Measurements from ENCODE around the gene C1orf50.
"Not testable (repeated sequence)": the region's sequence is repeated elsewhere in the genome, so short reads cannot be mapped to it uniquely, and the experiment has no call there.

C1orf50 gene

GRCh38 chr1:42801832-42802473 is 34.9 kb downstream of the C1orf50 start:
- DNase-seq (ENCODE audit: low read depth) = no peak
- TF ChIP-seq CTCF (conservative IDR thresholded peaks at IDR 0.05; ENCODE audit: low read depth, low read length) = no peak
- H3K4me3 ChIP-seq (ENCODE audit: low read length) = no peak overlapping the region

- no peak overlapping the region for H3K4me3 ChIP-seq (ENCODE audit: low read length)
- TF ChIP-seq CTCF (conservative IDR thresholded peaks at IDR 0.05; ENCODE audit: low read depth, low read length) = no peak
- DNase-seq (ENCODE audit: low read depth) = no peak
Measured at GRCh38 chr1:42806171-42806570, 39.1 kb downstream of the C1orf50 start.

- DNase-seq (ENCODE audit: low read depth) = no peak
- TF ChIP-seq CTCF (conservative IDR thresholded peaks at IDR 0.05; ENCODE audit: low read depth, low read length) = no peak
- H3K4me3 ChIP-seq (ENCODE audit: low read length) = no peak overlapping the region
Measured at GRCh38 chr1:42806593-42806992, 39.5 kb downstream of the C1orf50 start.

GRCh38 chr1:42807056-42807668 is 40.1 kb downstream of the C1orf50 start:
- no peak for DNase-seq (ENCODE audit: low read depth)
- TF ChIP-seq CTCF (conservative IDR thresholded peaks at IDR 0.05; ENCODE audit: low read depth, low read length) = no peak
- no peak overlapping the region for H3K4me3 ChIP-seq (ENCODE audit: low read length)

GRCh38 chr1:42814815-42815214 is 47.8 kb downstream of the C1orf50 start:
- H3K4me3 ChIP-seq (ENCODE audit: low read length); DNase-seq (ENCODE audit: low read depth): not testable (repeated sequence)

GRCh38 chr1:42815941-42816584 is 49.0 kb downstream of the C1orf50 start:
- DNase-seq (ENCODE audit: low read depth) = no peak
- peak overlapping the region; percentile 77 for H3K4me3 ChIP-seq (ENCODE audit: low read length)
- TF ChIP-seq CTCF (conservative IDR thresholded peaks at IDR 0.05; ENCODE audit: low read depth, low read length) = no peak

- peak; percentile 25 for DNase-seq (ENCODE audit: low read depth)
- no peak for TF ChIP-seq CTCF (conservative IDR thresholded peaks at IDR 0.05; ENCODE audit: low read depth, low read length)
- peak within 1 kb of the TSS; percentile 77 for H3K4me3 ChIP-seq (ENCODE audit: low read length)
Measured at GRCh38 chr1:42816585-42817439, 49.8 kb downstream of the C1orf50 start, which contains the start of the genes ERMAP and SVBP. TSS of gene ERMAP (plus strand) at chr1:42817122. CDS start at chr1:42830449, 13,327 bp downstream. TSS of gene SVBP (minus strand) at chr1:42817397. CDS start at chr1:42816544, 853 bp downstream.

All from retinal pigment epithelial cell (primary cell).